HG03558 (cell line): ENCODE data around the gene TUBGCP6.
"Not testable (repeated sequence)": the region's sequence is repeated elsewhere in the genome, so short reads cannot be mapped to it uniquely, and the experiment has no call there.

Experiments used
- ATAC-seq: cut with Tn5 transposase; IDR thresholded peaks from one replicate; pipeline ENCODE4 v1.9.1; 2021; ENCODE audit warnings: moderate number of reproducible peaks; ENCODE audit not compliant: unreplicated experiment; ENCODE audit errors: extremely low read depth

Gene TUBGCP6

GRCh38 chr22:50215297-50216054 is 29.3 kb downstream of the TUBGCP6 start:
- ATAC-seq = no peak

DNA sequence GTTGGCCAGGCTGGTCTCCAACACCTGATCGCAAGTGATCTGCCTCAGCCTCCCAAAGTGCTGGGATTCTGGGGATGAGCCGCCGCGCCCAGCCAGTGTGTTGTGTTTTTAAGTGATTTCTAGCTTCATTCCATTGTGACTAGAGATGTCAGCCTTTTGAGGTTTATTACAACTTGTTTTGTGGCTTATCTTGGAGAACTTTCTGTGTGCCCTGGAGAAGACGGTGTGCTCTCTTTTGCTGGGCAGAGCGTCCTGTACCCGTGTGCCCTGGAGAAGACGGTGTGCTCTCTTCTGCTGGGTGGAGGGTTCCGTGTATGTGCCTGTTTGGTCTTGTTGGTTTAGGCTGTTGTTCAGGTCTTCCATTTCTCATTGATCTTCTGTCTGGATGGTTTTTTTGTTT is 31.6 kb downstream of the TUBGCP6 start:
- ATAC-seq = no peak

GRCh38 chr22:50211147-50211546 is 33.7 kb downstream of the TUBGCP6 start:
- ATAC-seq = no peak

DNA sequence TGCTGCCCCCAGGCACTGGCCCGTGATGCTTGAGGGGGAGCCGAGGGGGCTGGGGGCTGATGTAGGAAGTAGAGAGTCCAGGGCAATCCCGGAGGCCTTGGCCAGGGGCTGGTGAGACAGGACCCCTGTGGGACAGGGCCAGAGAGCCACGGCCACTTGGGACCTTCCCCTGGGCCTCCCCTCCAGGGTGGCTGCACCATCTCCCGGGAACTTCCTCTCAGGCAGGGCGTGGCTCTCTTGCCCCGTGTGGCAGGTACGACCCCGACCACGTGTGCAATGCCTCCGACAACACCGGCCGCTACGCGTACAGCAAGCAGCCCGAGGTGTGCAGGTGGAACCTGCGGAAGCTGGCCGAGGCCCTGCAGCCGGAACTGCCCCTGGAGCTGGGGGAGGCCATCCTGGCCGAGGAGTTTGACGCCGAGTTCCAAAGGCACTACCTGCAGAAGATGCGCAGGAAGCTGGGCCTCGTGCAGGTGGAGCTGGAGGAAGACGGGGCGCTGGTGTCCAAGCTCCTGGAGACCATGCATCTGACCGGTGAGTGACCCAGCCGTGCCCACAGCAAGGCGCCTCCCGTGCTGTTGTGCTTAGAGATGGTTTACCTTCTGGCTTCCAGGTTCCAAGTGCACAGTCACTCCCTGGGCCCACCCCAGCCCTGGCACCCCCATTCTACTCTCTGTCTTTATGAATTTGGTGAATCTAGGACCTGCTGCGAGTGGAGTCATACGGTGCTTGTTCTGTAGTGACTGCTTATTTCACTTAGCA is 34.3 kb downstream of the TUBGCP6 start:
- ATAC-seq = no peak

- no peak for ATAC-seq
These were observed 34.9 kb downstream of the TUBGCP6 start for GRCh38 chr22:50209893-50210292.

- ATAC-seq = no peak
These were observed 35.6 kb downstream of the TUBGCP6 start for GRCh38 chr22:50208939-50209892.

GRCh38 chr22:50208430-50208938 is 36.3 kb downstream of the TUBGCP6 start:
- ATAC-seq = no peak

DNA sequence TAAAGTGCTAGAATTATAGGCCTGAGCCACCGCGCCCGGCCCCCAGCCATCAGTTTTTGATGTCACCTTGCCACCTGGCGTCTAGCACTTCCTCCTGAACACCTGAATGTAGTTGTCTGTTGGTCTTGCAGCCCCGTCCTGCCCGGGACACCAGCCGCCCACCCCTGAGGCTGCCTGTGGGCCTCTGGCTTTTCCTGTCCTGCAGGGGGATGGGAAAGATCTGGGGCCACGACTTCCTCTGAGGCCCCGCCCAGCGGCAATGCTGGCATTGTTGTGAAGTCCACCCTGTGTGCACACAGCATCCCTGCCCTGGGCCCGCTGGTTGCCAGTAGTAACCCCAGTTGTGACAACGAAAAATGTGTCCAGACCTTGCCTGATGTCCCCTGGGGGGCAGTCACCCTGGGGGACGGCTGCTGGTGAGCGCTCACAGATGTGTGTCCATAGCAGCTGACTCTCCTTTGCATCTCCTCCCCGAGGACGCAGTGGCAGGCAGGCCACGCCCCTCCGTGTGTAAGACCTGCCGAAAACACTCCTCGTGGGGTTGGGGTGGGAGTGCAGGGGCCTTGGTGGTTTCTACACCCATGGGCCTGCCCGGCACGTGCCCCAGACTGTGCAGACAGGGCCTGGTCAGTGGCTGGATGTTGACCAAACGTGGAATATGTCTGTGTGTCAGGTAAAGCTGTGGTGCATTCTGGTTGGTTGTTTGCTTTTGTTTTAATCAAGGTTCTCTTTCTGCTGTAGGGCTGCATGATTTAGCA is 37.3 kb downstream of the TUBGCP6 start:
- no peak for ATAC-seq

GRCh38 chr22:50206599-50206998 is 38.2 kb downstream of the TUBGCP6 start:
- ATAC-seq = no peak

GRCh38 chr22:50205781-50206569 is 38.8 kb downstream of the TUBGCP6 start:
- ATAC-seq = no peak

DNA sequence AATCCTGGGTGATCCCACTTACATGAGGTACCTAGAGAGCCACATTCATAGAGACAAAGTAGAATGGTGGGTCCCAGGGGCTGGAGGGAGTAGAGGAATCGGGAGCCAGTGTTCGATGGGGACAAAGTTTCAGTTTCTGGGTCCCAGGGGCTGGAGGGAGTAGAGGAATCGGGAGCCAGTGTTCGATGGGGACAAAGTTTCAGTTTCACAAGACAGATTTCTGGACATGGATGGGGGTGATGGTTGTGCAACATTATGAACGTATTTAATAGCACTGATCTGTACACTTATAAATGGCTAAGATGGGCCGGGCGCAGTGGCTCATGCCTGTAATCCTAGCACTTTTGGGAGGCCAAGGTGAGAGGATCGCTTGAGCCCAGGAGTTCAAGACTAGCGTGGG is 39.8 kb downstream of the TUBGCP6 start:
- not testable (repeated sequence) for ATAC-seq

DNA sequence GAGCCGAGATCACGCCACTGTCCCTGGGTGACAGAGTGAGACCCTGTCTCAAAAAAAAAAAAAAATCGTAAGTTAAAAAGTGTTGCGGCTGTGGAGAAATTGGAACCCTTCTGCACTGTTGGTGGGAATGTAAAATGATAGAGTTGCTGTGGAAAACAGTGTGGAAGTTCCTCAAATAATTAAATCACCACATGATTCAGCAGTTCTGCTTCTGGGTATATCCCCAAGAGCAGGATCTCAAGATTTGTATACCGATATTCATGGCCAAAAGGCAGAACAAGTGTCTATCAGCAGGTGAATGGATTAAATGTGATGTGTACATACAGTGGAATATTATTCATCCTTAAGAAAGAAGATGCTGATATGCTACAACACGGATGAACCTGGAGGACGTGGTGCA is 40.3 kb downstream of the TUBGCP6 start:
- ATAC-seq = no peak

- no peak for ATAC-seq
These were observed 41.5 kb downstream of the TUBGCP6 start for GRCh38 chr22:50203288-50203687.

- ATAC-seq = no peak
These were observed 42.6 kb downstream of the TUBGCP6 start for GRCh38 chr22:50202130-50202666.

- no peak for ATAC-seq
These were observed 43.4 kb downstream of the TUBGCP6 start for GRCh38 chr22:50201191-50202129.

GRCh38 chr22:50200461-50201190 is 44.2 kb downstream of the TUBGCP6 start, which contains the start of gene SELENOO:
SELENOO (plus strand) TSS chr22:50201011; CDS start chr22:50201037, 26 bp downstream.
- ATAC-seq = no peak
